CD1c-positive myeloid dendritic cell (primary cell): Measurements from ENCODE around the gene RAB11FIP4.

Experiments
- DNase-seq: peaks from one replicate; pipeline ENCODE4 v3.0.0-alpha.2; 2016; ENCODE audit errors: extremely low spot score

RAB11FIP4 gene

GRCh38 chr17:31497994-31498826 is 106.7 kb downstream of the RAB11FIP4 start:
- DNase-seq, result no peak

DNA sequence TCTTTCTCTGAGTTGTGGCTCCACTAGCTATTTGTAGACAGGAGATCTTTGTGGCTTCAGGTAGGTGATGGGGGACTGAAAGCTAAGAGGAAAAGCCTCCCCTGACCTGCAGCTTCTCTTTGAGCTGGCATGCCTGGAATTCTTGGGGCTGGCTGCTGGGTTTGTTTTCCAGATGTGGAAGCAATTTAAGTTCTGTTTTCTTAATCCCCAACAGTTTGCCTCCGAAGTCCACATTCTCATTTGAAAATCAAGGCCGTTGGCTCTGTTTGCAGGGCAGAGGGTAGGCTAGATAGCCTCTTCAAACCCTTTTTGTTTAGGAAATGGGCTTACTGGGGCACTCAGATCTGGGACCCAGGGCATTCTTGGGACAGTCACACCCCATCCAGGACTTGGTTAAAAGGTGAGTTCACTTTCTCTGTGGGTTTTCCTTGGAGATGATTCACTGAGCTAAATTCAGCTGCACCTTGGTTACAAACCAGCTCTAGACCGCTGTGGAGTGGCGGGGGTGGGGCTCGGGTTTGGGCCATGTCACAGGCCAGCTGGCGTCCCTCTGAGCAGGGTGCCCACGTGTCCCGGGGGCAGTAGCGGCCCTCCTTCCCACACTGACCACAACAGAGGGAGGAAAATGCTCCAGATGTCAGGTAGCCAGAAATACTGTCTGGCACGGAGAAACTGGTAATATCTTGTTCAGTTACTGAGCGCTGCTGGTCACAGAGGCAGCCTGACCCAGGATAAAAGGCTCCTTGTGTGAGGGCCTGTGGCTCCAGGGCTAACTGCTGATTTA is 108.5 kb downstream of the RAB11FIP4 start:
- peak; percentile 55 for DNase-seq

DNA sequence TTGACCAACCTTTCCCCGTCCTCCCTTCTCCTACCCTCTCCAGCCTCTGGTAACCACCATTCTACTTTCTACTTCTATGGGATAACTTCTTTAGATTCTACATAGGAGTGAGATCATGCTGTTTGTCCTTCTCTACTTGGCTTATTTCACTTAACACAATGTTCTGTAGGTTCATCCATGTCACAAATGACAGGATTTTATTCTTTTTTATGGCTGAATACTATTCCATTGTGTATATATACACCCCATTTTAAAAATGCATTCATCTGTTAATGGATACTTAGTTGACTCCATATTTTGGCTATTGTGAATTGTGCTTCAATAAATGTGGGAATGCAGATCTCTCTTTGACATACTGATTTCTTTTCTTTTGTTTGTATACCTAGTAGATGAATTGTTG is 115.0 kb downstream of the RAB11FIP4 start:
- no peak for DNase-seq

- DNase-seq, result peak; percentile 71
These were observed 117.0 kb downstream of the RAB11FIP4 start for GRCh38 chr17:31508288-31509094.

DNA sequence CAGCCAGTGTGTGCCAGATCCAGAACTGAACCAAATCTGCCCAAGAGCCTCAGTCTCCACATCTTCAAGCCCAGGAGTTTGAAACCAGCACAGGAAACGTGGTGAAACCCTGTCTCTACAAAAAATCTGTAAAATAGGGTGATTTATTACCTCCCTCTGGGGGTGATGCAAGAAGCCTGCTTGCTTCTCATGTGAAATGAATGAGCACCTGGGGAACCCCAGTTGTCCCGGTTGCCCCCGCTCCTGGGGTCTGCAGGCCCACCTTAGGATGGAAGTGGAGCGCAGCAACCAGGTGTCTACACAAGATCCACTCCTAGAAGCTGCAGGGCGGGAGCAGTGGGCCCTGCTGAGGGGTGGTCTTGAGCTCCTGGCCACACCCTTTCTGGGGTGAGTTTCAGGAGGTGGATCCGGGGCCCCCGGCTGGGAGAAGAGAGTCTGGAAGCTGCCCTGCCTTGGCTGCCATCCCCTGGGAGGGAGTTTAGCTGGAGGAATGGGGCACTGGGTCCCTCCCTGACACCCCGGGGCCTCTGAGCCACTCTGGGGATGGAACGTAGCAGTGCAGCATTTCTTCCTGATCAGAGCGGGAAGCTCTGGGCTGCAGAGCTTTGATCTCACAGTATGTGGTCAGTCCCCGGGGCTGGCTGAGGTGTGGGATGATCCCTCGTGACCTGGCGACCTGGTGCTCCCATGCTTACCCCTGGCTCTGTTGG is 117.8 kb downstream of the RAB11FIP4 start:
- no peak for DNase-seq

GRCh38 chr17:31509805-31510177 is 118.3 kb downstream of the RAB11FIP4 start:
- DNase-seq, result no peak

GRCh38 chr17:31510308-31511194 is 119.1 kb downstream of the RAB11FIP4 start:
- DNase-seq, result no peak

DNA sequence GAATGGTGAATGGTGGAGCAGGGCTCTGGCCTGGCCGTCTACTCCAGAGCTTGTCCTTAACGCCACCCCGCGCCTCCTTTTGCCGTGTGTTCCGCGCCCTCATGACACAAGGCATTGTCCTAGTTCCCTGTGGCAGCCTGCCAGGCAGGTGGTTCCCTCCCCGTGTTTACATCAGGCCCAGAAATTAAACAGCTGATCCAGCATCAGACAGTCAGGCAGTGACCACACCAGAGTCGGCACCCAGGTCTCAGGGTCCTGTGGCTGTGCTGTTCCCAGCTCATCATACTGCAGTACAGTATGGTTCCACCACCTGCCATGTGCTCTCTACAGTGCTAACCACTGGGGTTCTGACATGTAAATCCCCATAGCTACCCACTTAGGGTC is 119.7 kb downstream of the RAB11FIP4 start:
- DNase-seq, result no peak

DNA sequence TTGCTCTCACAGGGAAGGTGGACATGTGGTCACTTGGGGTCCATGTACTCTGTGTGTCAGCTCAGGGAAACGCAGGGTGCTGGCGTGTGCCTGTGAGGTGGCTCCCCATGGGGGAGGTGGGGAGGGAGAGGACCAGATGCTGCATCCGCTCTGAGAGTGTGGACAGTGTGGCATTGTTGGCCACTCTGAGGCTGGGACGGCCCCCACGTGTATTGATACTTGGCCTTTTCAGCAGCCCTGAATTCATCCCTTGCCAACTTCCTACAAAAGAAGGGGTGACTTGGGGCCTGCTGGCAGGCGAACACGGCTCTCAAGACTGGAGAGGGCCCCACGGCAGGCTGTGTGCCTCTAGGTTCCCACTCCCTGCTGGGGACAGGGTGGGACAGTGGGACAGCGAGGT is 120.1 kb downstream of the RAB11FIP4 start:
- no peak for DNase-seq

DNA sequence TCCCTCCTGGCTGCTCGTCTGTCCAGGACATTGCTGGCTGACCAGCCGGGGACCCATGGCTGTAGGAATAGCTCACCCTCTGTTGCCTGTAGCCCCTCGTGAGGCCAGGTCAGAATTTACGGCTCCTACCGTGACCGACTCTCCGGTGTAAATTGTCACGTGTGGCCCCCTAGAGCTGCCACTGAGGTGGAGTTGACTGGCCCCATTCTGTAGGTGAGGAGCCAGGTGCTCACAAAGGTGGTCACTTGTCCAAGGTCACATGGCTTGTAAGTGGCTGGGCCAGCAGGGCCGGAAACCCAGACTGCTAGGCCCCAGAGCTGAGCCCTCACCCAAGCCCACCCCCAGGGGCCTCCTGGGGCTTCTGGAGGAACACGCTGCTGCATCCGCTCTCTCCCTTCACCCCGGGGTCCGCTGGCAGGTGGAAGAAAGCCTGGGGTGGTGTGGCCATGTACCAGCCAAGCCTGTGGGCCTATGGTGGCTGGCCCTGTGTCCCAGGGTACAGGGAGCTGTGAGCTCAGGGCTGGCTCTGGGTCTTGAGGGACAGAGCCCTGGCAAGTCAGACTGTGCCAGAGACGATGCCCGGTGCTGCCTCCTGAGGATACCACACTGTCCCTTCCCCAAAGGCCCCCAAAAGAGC is 120.7 kb downstream of the RAB11FIP4 start:
- DNase-seq, result no peak

DNA sequence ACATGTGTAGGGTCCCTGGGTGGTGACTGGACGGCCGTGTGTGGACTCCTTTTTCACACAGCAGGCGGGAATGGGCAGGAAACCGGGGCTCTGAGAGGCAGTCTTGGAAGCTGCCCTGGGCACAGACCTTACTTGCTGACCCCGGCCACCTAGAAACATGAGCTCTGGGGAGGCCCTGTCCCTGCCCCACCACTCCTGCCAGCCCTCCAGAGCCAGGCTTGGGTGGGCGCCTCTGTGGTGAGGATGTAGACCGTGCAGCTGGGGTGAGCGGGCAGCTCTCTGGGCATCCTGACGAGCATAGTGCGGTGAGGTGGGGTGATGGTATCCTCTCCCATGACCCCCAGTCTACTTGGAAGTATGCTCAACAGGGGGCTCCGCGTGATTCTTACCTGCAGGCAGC is 121.3 kb downstream of the RAB11FIP4 start:
- no peak for DNase-seq

DNA sequence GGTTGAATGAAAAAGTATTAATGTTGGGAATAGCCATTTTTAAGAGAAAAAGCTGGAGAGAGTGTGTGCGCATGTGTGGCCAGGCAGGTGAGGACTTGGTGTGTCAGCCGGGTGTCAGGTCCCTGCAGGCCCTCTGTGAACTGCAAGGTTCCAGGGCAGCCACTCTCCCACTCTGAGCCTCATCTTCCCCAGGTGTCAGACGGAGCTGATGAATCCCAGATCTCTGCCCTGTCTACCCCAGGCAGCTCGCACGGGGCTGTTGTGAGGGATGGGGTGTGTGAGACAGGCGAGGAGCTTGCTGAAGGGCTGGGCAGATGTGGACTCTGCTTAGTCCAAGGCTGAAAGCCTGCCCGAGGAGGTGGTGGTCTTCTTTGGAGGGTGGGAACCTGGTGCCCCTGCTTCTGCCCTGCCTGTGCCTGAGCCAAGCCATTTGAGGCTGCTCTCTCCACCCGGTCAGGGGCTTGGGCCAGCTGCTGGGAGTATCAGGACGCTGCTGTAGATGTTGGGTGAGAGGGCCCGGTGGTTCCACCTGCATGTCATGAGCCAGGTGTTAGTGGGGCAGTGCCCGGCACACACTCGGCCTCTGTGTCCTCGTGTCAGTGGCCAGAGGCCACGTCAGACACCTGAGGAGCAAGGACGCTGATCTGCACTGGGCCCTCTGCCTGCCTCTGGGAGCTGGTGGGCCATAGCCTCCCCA is 122.4 kb downstream of the RAB11FIP4 start:
- DNase-seq, result no peak

DNA sequence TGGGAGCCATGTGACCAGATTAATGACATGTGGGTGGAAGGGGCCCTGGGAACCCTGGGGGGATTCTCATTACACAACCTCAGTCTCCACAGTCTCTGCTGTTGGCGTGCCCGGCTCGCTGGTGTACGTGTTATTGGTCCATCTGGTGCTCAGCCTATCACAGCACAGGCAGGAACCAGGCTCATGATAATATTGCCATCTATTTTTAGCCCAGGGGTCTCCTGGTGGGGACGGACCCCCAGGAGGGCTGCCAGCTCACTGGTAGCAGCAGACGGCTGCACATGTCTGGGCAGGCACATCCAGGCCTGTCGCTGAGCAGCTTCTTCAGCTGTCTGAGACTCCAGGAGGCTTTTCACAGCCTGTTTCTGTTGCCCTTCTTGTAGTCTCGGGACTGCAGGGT is 123.8 kb downstream of the RAB11FIP4 start:
- no peak for DNase-seq

- no peak for DNase-seq
These were observed 126.0 kb downstream of the RAB11FIP4 start for GRCh38 chr17:31517524-31517923.

GRCh38 chr17:31518478-31518877 is 127.0 kb downstream of the RAB11FIP4 start:
- no peak for DNase-seq

- no peak for DNase-seq
These were observed 130.3 kb downstream of the RAB11FIP4 start for GRCh38 chr17:31521632-31522283.

DNA sequence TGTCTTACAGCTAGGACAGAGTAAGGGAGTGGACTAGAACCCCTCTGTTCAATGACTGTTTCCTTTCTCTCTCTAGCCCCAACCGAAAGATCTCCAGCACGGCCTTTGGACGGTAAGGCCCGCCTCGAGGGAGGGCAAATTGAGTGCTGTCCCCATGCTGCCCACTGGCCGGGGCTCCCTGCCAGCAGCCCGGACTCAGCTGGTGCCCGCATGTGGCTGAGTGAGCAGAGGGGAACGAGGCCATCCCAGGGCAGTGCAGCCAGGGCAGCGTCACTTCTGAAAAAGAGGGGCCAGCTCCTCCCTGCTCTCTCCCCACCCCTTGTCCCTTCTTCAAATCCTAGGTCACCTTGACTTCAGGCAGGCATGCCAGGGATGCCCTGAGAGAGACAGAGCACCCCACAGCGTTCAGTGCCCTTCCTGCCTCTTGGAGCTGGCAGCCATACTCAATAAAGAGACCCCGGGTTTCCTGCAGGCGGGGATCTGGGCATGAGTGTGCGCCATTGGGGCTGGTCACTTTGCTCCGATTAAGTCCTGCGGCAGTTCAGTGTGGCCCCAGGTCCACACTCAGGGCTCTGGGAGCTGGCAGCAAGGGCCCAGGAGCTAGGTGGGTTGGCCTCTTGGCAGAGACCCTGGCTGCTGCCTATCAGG is 130.9 kb downstream of the RAB11FIP4 start:
- DNase-seq, result no peak

DNA sequence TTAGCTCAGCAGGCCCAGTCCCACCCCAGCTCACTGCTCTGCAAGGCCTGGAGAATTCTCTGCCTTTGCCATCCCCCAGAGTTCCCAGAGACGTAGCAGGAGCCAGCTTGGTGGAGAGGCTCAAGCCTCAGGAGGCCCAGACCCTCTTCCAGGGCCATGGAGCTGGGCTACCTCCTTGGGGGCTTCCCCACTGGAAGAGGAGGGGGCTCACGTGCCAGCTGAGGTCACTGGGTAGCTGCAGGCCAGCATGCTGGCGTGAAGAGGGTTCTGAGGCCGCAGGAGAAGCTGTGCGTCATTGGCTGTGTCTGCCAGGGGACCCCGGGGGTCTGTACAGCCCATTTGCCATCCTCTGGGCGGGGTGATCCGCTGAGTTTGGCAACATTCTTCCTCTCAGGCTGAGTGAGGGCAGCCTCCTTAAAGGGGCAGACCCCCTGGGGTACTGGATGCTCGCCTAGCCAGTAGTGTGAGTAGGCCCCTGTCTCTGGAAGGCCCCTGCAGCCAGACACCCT is 131.6 kb downstream of the RAB11FIP4 start:
- no peak for DNase-seq
